ENCODE results near the gene CREG2. TPM values are rescaled to one million over a fixed set of nuclear protein-coding genes. Genes with fewer than 3 reads are reported as not detected.

Gene CREG2
- total and polyA plus RNA-seq, 8 donors: 0.05 to 0.37 TPM; not detected in 6

DNA sequence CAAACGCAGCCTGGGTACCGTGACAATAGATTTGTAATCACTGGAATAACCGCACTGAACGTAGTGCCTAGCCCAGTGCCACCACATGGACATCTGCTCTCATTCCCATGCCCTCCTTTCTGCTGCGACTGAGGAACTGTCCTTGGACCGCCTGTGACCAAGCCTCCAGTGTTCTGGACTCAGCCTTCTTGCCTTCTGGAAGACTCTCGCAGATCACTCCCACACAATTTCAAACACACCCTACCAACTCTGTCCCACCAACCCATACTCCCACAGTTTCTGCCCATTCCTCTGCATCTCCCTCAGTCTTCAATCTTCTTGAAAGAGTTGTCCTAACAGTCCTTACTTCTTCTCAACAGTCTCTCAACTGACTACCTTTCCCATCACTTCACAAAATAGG, 80.9 kb downstream of the CREG2 start:
- peak in 1 of 2 donors; percentile 22 for DNase-seq
- peak overlapping the region; percentile 22 to 95 (median 94) for H3K27ac ChIP-seq
- no peaks in the 10 kb centered on the region for H3K27me3 ChIP-seq
- TF ChIP-seq POLR2A (IDR thresholded peaks at IDR 0.05) (no peak), EP300 (IDR thresholded peaks at IDR 0.05) (no peak), POLR2AphosphoS5 (IDR thresholded peaks at IDR 0.05) (no peak)
- TF ChIP-seq, protein P1, sequence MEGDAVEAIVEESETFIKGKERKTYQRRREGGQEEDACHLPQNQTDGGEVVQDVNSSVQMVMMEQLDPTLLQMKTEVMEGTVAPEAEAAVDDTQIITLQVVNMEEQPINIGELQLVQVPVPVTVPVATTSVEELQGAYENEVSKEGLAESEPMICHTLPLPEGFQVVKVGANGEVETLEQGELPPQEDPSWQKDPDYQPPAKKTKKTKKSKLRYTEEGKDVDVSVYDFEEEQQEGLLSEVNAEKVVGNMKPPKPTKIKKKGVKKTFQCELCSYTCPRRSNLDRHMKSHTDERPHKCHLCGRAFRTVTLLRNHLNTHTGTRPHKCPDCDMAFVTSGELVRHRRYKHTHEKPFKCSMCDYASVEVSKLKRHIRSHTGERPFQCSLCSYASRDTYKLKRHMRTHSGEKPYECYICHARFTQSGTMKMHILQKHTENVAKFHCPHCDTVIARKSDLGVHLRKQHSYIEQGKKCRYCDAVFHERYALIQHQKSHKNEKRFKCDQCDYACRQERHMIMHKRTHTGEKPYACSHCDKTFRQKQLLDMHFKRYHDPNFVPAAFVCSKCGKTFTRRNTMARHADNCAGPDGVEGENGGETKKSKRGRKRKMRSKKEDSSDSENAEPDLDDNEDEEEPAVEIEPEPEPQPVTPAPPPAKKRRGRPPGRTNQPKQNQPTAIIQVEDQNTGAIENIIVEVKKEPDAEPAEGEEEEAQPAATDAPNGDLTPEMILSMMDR (IDR thresholded peaks at IDR 0.05): no peak
- no peaks in the 10 kb centered on the region for H3K9me3 ChIP-seq
- peaks cover 0 to 10% (median 4%) of the 10 kb centered on the region in 4 donors for H3K36me3 ChIP-seq
- 25 to 36% (median 27%) methylated on average over 7 of the region's 7 CpGs for WGBS, 5 donors
- H3K4me1 ChIP-seq: peaks cover 34 to 73% (median 54%) of the 10 kb centered on the region in 4 donors
- intact Hi-C loops (cut with DNase I; ENCODE audit: low total_unique reads): no loop called here
- H3K4me3 ChIP-seq: peak overlapping the region; percentile 79 to 92 (median 89)

DNA sequence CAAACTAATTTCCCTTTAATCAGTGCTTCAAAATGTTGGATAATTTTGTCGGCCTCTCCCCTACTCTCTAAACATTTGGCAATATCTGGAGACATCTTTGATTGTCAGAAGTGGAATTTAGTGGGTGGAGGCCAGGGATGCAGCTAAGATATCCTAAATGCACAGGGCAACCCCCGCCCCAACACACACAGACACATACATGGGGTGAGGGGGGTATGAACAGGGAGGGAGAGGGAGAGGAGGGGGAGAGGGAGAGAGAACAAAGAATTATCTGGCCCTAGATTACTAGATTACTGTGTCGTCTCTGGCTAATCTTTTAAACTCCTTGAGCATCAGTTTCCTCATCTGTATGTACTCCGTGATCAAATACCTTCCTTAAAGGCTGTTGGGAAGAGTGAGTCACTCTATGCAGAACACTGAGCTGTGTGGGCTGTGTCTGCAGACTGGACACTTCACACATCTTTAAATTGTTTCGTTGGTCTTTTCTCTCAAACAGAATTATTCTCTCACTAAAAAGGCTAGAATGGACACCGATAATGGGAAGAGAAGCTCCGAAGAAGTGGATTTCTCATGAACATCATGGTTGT, 81.7 kb downstream of the CREG2 start:
- Histone ChIP-seq H3K27ac (peak overlapping the region in 3 of 5 donors; percentile 94 to 95 (median 95)), H3K9me3 (no peaks in the 10 kb centered on the region), H3K27me3 (no peaks in the 10 kb centered on the region), H3K4me3 (peak overlapping the region; percentile 79 to 92 (median 89)), H3K36me3 (peaks cover 0 to 15% (median 4%) of the 10 kb centered on the region in 4 donors), H3K4me1 (peaks cover 37 to 77% (median 57%) of the 10 kb centered on the region in 4 donors)
- no peak for DNase-seq
- 58 to 65% (median 63%) methylated on average over 7 of the region's 7 CpGs for WGBS, 5 donors
- intact Hi-C loops (cut with DNase I; ENCODE audit: low total_unique reads): no loop called here
- TF ChIP-seq, protein P1 (IDR thresholded peaks at IDR 0.05): no peak
- peak in 1 of 3 donors; percentile 53 for TF ChIP-seq POLR2AphosphoS5 (IDR thresholded peaks at IDR 0.05)

DNA sequence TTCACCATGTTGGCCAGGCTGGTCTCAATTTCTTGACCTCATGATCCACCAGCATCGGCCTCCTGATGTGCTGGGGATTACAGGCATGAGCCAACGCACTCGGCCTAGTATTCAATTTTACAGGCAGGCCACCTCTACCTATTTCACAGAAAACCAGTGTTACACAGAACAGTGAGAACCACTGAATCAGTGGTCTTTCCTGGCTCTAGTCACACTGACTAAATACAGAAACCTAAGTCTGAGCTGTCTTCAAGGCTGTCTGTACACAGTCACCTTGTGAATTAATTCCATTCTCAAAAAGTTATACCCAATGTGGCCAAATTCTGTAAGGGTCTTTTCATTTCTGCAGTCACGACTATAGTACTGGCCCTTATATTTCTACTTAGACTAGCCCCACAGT, 82.3 kb downstream of the CREG2 start:
- Histone ChIP-seq H3K27me3 (no peaks in the 10 kb centered on the region), H3K9me3 (no peaks in the 10 kb centered on the region), H3K4me1 (peaks cover 41 to 82% (median 62%) of the 10 kb centered on the region in 4 donors), H3K36me3 (peaks cover 0 to 15% (median 4%) of the 10 kb centered on the region in 4 donors), H3K4me3 (peak overlapping the region in 2 of 4 donors; percentile 79 to 92), H3K27ac (peak overlapping the region in 3 of 5 donors; percentile 64 to 95 (median 95))
- WGBS, 5 donors: 77 to 87% (median 83%) methylated on average over 4 of the region's 4 CpGs
- intact Hi-C loops (cut with DNase I; ENCODE audit: low total_unique reads): no loop called here
- no peak for TF ChIP-seq POLR2AphosphoS5 (IDR thresholded peaks at IDR 0.05)
- TF ChIP-seq, protein P1 (IDR thresholded peaks at IDR 0.05): no peak
- TF ChIP-seq EP300 (IDR thresholded peaks at IDR 0.05): no peak
- TF ChIP-seq POLR2A (IDR thresholded peaks at IDR 0.05): no peak
- DNase-seq: no peak

DNA sequence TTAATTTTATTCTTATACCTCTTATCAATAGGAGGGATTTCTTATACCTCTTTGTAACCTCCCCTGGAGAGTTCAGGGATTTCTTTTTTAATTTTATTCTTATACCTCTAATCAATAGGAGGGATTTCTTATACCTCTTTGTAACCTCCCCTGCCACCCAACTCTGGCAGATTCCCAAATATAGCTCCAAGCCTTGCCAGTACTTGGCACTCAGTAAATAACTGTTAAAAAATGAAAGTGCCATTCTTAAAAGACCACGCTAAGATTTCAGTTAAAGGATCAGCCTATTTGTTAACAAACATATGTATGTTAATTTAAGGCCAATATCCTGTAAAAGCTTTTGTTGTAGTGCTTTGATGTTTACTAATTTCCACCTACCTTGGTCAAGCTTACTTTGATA, 83.6 kb downstream of the CREG2 start:
- intact Hi-C loops (cut with DNase I; ENCODE audit: low total_unique reads): no loop called here
- DNase-seq: no peak
- no peaks in the 10 kb centered on the region for H3K27me3 ChIP-seq
- H3K9me3 ChIP-seq: no peaks in the 10 kb centered on the region
- H3K27ac ChIP-seq: peak overlapping the region in 1 of 5 donors; percentile 6
- H3K4me1 ChIP-seq: peaks cover 41 to 88% (median 64%) of the 10 kb centered on the region in 4 donors
- 38 to 70% (median 47%) methylated on average over 1 of the region's 1 CpG for WGBS, 5 donors
- H3K36me3 ChIP-seq: peaks cover 0 to 15% (median 4%) of the 10 kb centered on the region in 4 donors
- H3K4me3 ChIP-seq: peak overlapping the region in 2 of 4 donors; percentile 22 to 79
- TF ChIP-seq POLR2A (IDR thresholded peaks at IDR 0.05) (no peak), EP300 (IDR thresholded peaks at IDR 0.05) (no peak), POLR2AphosphoS5 (IDR thresholded peaks at IDR 0.05) (no peak)
- TF ChIP-seq, protein P1 (IDR thresholded peaks at IDR 0.05): no peak
